Measurements from ENCODE around the gene SERTM2. TPM values are rescaled to one million over a fixed set of nuclear protein-coding genes. Genes with fewer than 3 reads are reported as not detected.

The SERTM2 gene
- total RNA-seq, 1 donor from 2014 or later, result 0.51 TPM

DNA sequence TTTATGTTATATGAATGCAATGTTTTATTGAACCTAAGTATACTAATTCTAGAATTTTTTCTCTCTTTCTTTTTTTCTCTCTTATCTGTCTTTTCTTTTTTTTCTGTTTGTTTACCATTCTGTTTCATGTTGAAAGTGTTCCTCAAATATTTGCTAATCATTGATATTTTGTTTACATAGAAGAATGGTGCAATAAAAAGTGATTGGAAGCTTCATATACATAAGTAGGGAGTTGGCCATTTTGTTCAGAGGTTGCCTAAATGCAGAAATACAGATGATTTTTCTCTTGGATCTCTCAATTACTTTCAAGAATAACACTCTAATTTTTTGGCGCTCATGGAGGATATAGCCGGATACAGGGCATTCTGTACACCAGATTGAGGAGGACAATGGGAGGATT lies 5.7 kb upstream of the SERTM2 start:
- no peak overlapping the region for H3K9ac ChIP-seq
- H3K4me1 Mint-ChIP-seq, result no peaks in the 10 kb centered on the region
- H2AFZ ChIP-seq (replicated peaks), result no peak overlapping the region
- no peak overlapping the region for H3K27ac ChIP-seq
- H3K9me3 Mint-ChIP-seq, result no peaks in the 10 kb centered on the region
- no peak overlapping the region for H3K27ac Mint-ChIP-seq
- H3K4me3 Mint-ChIP-seq, result no peak overlapping the region
- TF ChIP-seq EZH2 (IDR thresholded peaks at IDR 0.05) (no peak), EZH2phosphoT487 (IDR thresholded peaks at IDR 0.05) (no peak)
- TF ChIP-seq, protein P1, sequence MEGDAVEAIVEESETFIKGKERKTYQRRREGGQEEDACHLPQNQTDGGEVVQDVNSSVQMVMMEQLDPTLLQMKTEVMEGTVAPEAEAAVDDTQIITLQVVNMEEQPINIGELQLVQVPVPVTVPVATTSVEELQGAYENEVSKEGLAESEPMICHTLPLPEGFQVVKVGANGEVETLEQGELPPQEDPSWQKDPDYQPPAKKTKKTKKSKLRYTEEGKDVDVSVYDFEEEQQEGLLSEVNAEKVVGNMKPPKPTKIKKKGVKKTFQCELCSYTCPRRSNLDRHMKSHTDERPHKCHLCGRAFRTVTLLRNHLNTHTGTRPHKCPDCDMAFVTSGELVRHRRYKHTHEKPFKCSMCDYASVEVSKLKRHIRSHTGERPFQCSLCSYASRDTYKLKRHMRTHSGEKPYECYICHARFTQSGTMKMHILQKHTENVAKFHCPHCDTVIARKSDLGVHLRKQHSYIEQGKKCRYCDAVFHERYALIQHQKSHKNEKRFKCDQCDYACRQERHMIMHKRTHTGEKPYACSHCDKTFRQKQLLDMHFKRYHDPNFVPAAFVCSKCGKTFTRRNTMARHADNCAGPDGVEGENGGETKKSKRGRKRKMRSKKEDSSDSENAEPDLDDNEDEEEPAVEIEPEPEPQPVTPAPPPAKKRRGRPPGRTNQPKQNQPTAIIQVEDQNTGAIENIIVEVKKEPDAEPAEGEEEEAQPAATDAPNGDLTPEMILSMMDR (IDR thresholded peaks at IDR 0.05), result no peak
- H3K36me3 Mint-ChIP-seq, result no peaks in the 10 kb centered on the region
- H3K4me1 ChIP-seq, result no peaks in the 10 kb centered on the region
- no peaks in the 10 kb centered on the region for H3K79me2 ChIP-seq (ENCODE audit: low read depth)
- no peaks in the 10 kb centered on the region for H3F3A ChIP-seq (ENCODE audit: low read depth)
- no peak overlapping the region for H3K4me3 ChIP-seq
- H3K9me3 ChIP-seq (ENCODE audit: low read depth), result no peaks in the 10 kb centered on the region
- no peaks in the 10 kb centered on the region for H3K36me3 ChIP-seq
- H4K20me1 ChIP-seq (ENCODE audit: low read depth), result no peaks in the 10 kb centered on the region
- no peak overlapping the region for H3K4me2 ChIP-seq
- no peaks in the 10 kb centered on the region for H3K27me3 Mint-ChIP-seq (ENCODE audit: insufficient read depth, low read depth)
- DNase-seq (ENCODE audit: low spot score), result no peak
- no peaks in the 10 kb centered on the region for H3K27me3 ChIP-seq

DNA sequence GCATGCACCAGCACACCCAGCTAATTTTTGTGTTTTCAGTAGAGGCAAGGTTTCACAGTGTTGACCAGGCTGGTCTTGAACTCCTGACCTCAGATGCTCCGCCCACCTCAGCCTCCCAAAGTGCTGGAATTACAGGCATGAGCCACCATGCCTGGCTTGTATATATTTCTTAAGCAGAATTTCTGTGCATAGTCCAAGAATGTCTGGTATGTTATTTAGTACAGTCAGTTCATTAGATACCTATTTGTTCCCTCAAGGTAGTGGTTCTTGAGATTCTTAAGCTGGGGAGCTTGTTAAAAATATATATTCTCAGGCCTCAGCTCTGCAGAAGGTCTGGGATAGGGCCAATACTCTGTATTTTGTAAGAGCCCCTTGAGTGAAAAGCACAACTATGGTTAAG lies 4.6 kb upstream of the SERTM2 start:
- Histone ChIP-seq H3K4me3 (no peak overlapping the region), H3K27me3 (no peaks in the 10 kb centered on the region), H4K20me1 (ENCODE audit: low read depth) (no peaks in the 10 kb centered on the region), H3F3A (ENCODE audit: low read depth) (no peaks in the 10 kb centered on the region), H3K36me3 (no peaks in the 10 kb centered on the region), H3K9ac (no peak overlapping the region), H2AFZ (replicated peaks) (no peak overlapping the region), H3K79me2 (ENCODE audit: low read depth) (no peaks in the 10 kb centered on the region), H3K9me3 (ENCODE audit: low read depth) (no peaks in the 10 kb centered on the region), H3K4me2 (no peak overlapping the region), H3K4me1 (peaks cover 8% of the 10 kb centered on the region), H3K27ac (no peak overlapping the region)
- DNase-seq (ENCODE audit: low spot score), result no peak
- TF ChIP-seq EZH2 (IDR thresholded peaks at IDR 0.05) (no peak), EZH2phosphoT487 (IDR thresholded peaks at IDR 0.05) (no peak)
- TF ChIP-seq, protein P1 (IDR thresholded peaks at IDR 0.05), result no peak
- no peak overlapping the region for H3K4me3 Mint-ChIP-seq
- no peaks in the 10 kb centered on the region for H3K36me3 Mint-ChIP-seq
- H3K4me1 Mint-ChIP-seq, result peaks cover 9% of the 10 kb centered on the region
- H3K27me3 Mint-ChIP-seq (ENCODE audit: insufficient read depth, low read depth), result no peaks in the 10 kb centered on the region
- no peak overlapping the region for H3K27ac Mint-ChIP-seq
- H3K9me3 Mint-ChIP-seq, result no peaks in the 10 kb centered on the region

DNA sequence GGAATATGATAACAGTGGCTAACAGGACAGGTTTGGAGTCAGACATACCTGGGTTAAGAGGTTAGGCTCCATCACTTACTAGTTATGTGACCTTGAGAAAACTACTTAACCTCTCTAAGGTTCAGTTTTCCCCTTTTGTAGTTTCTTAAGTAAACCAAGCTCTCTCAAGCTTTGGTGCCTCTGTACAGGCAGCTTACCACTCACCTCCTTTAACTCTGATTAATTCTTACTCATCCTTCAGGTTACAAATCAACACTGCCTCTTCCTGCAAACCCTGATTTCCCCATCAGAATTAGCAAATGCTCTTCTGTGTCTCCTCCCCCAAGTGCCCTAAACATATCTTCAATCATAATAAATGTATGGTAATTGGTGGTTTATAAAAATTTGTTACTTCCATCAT lies 3.5 kb upstream of the SERTM2 start:
- no peak overlapping the region for H3K4me3 ChIP-seq
- H3K4me1 Mint-ChIP-seq, result peaks cover 15% of the 10 kb centered on the region
- no peak overlapping the region for H3K9ac ChIP-seq
- H3K27ac Mint-ChIP-seq, result no peak overlapping the region
- no peaks in the 10 kb centered on the region for H3K27me3 Mint-ChIP-seq (ENCODE audit: insufficient read depth, low read depth)
- peaks cover 20% of the 10 kb centered on the region for H3K4me1 ChIP-seq
- H3K36me3 ChIP-seq, result no peaks in the 10 kb centered on the region
- no peak overlapping the region for H3K4me2 ChIP-seq
- H4K20me1 ChIP-seq (ENCODE audit: low read depth), result no peaks in the 10 kb centered on the region
- no peak for TF ChIP-seq EZH2 (IDR thresholded peaks at IDR 0.05)
- TF ChIP-seq, protein P1 (IDR thresholded peaks at IDR 0.05), result no peak
- TF ChIP-seq EZH2phosphoT487 (IDR thresholded peaks at IDR 0.05), result no peak
- H3K79me2 ChIP-seq (ENCODE audit: low read depth), result no peaks in the 10 kb centered on the region
- H3K27me3 ChIP-seq, result no peaks in the 10 kb centered on the region
- no peak overlapping the region for H3K27ac ChIP-seq
- no peak overlapping the region for H3K4me3 Mint-ChIP-seq
- no peaks in the 10 kb centered on the region for H3K36me3 Mint-ChIP-seq
- H3K9me3 ChIP-seq (ENCODE audit: low read depth), result no peaks in the 10 kb centered on the region
- H3K9me3 Mint-ChIP-seq, result no peaks in the 10 kb centered on the region
- no peaks in the 10 kb centered on the region for H3F3A ChIP-seq (ENCODE audit: low read depth)
- H2AFZ ChIP-seq (replicated peaks), result no peak overlapping the region
- no peak for DNase-seq (ENCODE audit: low spot score)
